HG03097 (cell line): ENCODE results near the gene CPXM2.

Experiments
- ATAC-seq: cut with Tn5 transposase; IDR thresholded peaks from one replicate; pipeline ENCODE4 v1.9.1; 2021; ENCODE audit not compliant: unreplicated experiment, low FRiP score

The CPXM2 gene

GRCh38 chr10:123891144-123892071, at the start of gene CPXM2:
Gene CPXM2, minus strand, starts transcription at chr10:123891807. Its CDS starts 148 bp downstream, at chr10:123891659.
- no peak for ATAC-seq

GRCh38 chr10:123939591-123939990, 48.0 kb upstream of the CPXM2 start:
- no peak for ATAC-seq

- no peak for ATAC-seq
Measured at GRCh38 chr10:123938890-123939289, 47.3 kb upstream of the CPXM2 start.

GRCh38 chr10:123936426-123936825, 44.8 kb upstream of the CPXM2 start:
- no peak for ATAC-seq

GRCh38 chr10:123935680-123936079, 44.1 kb upstream of the CPXM2 start:
- ATAC-seq = no peak

GRCh38 chr10:123934846-123935245, 43.2 kb upstream of the CPXM2 start:
- ATAC-seq = no peak

GRCh38 chr10:123930340-123931001, 38.9 kb upstream of the CPXM2 start:
- ATAC-seq = no peak

- no peak for ATAC-seq
Measured at GRCh38 chr10:123929791-123930190, 38.2 kb upstream of the CPXM2 start.

GRCh38 chr10:123928427-123928826, 36.8 kb upstream of the CPXM2 start:
- no peak for ATAC-seq

GRCh38 chr10:123926401-123927264, 35.0 kb upstream of the CPXM2 start:
- ATAC-seq = no peak

- no peak for ATAC-seq
Measured at GRCh38 chr10:123922126-123922525, 30.5 kb upstream of the CPXM2 start.

- ATAC-seq = no peak
Measured at GRCh38 chr10:123916775-123917174, 25.2 kb upstream of the CPXM2 start.

GRCh38 chr10:123913688-123914268, 22.2 kb upstream of the CPXM2 start:
- ATAC-seq = no peak

GRCh38 chr10:123912871-123913270, 21.3 kb upstream of the CPXM2 start:
- no peak for ATAC-seq

GRCh38 chr10:123912466-123912865, 20.9 kb upstream of the CPXM2 start:
- ATAC-seq = no peak

- ATAC-seq = no peak
Measured at GRCh38 chr10:123911866-123912265, 20.3 kb upstream of the CPXM2 start.

- no peak for ATAC-seq
Measured at GRCh38 chr10:123909866-123910265, 18.3 kb upstream of the CPXM2 start.

GRCh38 chr10:123909426-123909825, 17.8 kb upstream of the CPXM2 start:
- ATAC-seq = no peak

- no peak for ATAC-seq
Measured at GRCh38 chr10:123908379-123908778, 16.8 kb upstream of the CPXM2 start.

GRCh38 chr10:123906884-123907652, 15.5 kb upstream of the CPXM2 start:
- ATAC-seq = no peak
